GM12864 (cell line): Measurements from ENCODE around the gene GATB.

ENCODE experiments used
- DNase-seq: peaks from one replicate; pipeline ENCODE4 v3.0.0-alpha.2; 2011; ENCODE audit warnings: low read depth
- H3K4me3 ChIP-seq: 2 replicates; pipeline ENCODE4 v1.5.1; 2011; ENCODE audit warnings: mild to moderate bottlenecking, low read depth, low read length, control low read depth
- CTCF ChIP-seq: IDR thresholded peaks from 2 replicates; pipeline ENCODE4 v1.5.1; 2011; ENCODE audit warnings: low read depth, mild to moderate bottlenecking, moderate library complexity, low read length, control low read depth, inconsistent platforms; ENCODE audit errors: missing control alignments

Gene GATB

GRCh38 chr4:151666501-151666900 lies 94.3 kb downstream of the GATB start:
- no peak for DNase-seq
- no peak for TF ChIP-seq CTCF
- no peak overlapping the region for H3K4me3 ChIP-seq

- no peak for DNase-seq
- no peak for TF ChIP-seq CTCF
- no peak overlapping the region for H3K4me3 ChIP-seq
Observed at GRCh38 chr4:151665785-151666127, 95.1 kb downstream of the GATB start.

- TF ChIP-seq CTCF: no peak
- H3K4me3 ChIP-seq: no peak overlapping the region
- no peak for DNase-seq
Observed at GRCh38 chr4:151665022-151665784, 95.6 kb downstream of the GATB start.

- no peak for DNase-seq
- no peak for TF ChIP-seq CTCF
- H3K4me3 ChIP-seq: no peak overlapping the region
Observed at GRCh38 chr4:151664289-151664688, 96.5 kb downstream of the GATB start.

GRCh38 chr4:151663109-151663508 lies 97.7 kb downstream of the GATB start:
- H3K4me3 ChIP-seq: no peak overlapping the region
- TF ChIP-seq CTCF: no peak
- DNase-seq: no peak

- TF ChIP-seq CTCF: no peak
- H3K4me3 ChIP-seq: no peak overlapping the region
- DNase-seq: no peak
Observed at GRCh38 chr4:151661873-151662272, 98.9 kb downstream of the GATB start.

- H3K4me3 ChIP-seq: no peak overlapping the region
- DNase-seq: no peak
Observed at GRCh38 chr4:151660676-151661075, 100.1 kb downstream of the GATB start.

More at GRCh38 chr4:151660676-151661075, 100.1 kb downstream of the GATB start:
- no peak for TF ChIP-seq CTCF
